CMK (cell line): ENCODE results near the gene HMGXB3.
"Not testable (repeated sequence)": the region's sequence is repeated elsewhere in the genome, so short reads cannot be mapped to it uniquely, and the experiment has no call there.

ENCODE experiments used
- DNase-seq: peaks from one replicate; pipeline ENCODE4 v3.0.0-alpha.2; 2010; ENCODE audit warnings: low read depth

Gene HMGXB3

DNA sequence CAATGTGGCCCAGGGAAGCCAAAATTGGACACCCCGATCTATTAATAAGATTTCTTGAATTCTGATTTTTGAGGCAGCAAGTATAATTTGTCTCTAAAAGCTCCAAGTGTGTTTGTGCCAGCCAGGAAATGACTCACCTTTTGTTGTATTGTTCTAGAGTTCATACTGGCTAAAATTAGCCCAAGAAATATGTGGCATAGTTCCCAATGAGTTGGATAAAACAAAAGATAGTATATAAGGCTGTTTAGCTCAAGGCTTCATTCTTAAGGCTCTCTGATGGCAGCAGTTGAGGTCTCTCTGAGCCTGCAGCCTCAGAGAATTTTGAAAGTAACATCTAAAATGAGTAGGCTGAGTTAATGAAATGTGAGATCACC is 21.6 kb downstream of the HMGXB3 start:
- no peak for DNase-seq

DNA sequence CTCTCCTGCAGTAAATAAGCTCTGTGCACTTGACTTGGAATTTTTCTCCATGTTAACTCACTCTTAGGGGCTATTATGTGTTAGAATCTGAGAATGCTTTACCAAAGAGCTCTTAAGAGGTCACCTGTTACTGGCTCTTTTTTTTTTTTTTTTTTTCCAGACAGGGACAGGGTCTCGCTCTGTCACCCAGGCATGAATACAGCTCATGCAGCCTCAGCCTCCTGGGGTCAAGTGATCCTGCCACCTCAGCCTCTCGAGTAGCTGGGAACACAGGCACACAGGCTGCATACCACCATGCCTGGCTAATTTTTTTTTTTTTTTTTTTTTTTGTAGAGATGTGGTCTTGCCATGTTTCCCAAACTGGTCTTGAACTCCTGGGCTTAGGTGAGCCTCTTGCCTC is 22.1 kb downstream of the HMGXB3 start:
- no peak for DNase-seq

DNA sequence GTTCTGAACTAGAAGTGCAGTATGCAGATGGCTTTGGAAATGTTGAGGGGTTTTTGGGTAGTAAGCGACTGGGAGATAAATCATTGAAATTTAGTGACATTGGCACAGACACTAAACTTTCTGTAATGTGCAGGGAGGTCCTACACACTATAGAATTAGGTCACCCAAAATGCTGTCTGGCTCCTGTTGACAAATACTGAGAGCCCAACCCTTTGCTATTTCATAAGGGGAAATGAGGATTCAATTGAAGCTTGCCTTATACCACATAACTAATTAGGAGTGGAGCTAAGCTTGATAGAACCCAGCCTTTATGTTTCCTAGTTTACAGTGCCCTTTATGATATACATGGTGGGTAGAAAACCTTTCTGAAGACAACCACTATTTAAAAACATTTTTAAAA is 22.6 kb downstream of the HMGXB3 start:
- no peak for DNase-seq

DNA sequence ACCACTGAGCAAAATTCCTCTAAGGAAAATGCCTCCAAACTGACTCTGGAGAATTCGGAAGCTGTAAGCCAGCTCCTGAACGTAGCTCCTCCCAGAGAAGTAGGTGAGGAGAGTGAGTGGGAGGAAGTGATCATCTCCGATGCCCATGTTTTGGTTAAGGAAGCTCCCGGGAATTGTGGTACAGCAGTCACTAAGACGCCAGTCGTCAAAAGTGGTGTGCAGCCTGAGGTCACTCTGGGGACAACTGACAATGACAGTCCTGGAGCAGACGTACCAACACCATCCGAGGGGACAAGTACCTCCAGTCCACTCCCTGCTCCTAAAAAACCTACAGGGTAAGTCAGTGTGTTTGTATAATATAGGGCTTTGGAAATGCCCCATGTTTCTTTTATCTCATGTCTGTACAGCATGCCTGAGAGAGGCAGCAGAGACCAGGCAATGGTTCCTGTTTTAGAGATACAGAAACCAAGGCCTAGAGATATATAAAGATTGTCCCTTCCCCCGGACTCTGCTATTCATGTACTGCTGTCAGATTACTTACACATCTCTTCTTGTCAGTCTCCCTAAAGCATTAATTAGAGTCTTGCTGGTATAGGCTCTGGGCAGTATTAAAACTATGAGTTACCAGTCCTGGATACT is 23.9 kb downstream of the HMGXB3 start:
- no peak for DNase-seq

DNA sequence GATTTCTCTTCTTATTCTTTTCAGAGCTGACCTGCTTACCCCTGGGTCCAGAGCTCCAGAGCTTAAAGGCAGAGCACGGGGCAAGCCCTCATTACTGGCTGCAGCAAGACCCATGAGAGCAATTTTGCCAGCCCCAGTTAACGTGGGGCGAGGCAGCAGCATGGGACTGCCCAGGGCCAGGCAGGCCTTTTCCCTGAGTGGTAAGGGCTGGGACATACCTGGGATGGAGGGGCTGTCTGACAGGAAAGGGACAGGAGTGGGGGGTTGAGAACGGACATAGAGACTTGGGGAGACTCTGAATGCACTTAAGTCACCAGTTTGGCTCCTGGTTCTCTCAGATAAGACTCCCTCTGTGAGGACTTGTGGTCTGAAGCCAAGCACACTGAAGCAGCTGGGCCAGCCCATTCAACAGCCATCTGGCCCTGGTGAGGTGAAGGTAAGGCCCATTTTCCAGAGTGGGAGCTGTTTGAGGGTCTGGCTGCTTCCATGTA is 26.2 kb downstream of the HMGXB3 start:
- peak; percentile 73 for DNase-seq

DNA sequence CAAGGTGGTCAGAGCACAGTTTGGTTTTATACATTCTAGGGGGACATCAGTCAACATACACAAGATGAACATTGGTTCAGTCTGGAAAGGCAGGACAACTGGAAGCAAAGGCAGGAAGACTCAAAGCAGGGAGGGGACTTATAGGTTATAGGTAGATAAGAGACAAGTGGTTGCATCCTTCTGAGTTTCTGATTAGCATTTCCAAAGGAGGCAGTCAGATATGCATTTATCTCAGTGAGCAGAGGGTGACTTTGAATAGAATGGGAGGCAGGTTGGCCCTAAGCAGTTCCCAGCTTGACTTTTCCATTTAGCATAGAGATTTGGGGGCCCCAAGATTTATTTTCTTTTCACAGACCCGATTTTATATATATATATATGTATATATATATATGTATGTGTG is 27.5 kb downstream of the HMGXB3 start:
- not testable (repeated sequence) for DNase-seq

DNA sequence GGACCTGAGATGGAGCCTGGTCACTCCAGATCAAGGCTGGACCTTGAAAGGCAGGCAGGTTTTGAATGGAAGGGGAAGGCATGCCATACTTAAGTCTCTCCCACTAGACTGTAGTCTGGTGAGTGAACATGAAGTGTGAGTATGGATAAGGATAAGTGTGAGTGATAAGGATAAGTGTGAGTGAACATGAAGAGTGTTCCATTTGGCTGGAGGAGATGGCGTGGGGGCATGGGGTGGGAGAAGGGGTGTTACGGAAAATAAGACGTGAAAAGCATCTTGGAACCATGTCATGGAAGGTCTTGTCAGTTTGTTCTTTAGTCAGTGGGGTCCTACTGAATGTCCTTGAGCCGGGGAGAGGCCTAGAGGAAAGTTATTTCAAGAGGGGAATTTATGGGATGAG is 32.8 kb downstream of the HMGXB3 start:
- no peak for DNase-seq

DNA sequence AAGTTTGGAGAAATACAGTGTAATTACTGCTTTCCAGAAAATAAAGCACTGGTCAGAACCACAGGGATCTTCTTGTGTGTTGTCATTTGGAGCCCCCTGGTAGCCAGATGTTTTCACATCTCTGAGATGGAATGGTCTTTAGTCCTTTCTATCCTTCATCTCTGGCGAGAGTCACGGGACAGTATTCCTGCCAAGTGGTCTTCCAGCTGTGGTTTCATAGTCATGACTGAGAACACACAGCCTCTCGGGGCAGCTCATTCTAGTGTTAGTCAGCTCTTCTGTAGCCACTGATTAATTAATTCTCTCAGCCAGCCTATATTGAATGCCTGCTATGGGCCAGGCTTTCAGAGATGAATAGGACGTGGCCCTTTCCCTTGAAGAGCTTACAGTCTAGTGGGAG is 34.1 kb downstream of the HMGXB3 start:
- DNase-seq = no peak

DNA sequence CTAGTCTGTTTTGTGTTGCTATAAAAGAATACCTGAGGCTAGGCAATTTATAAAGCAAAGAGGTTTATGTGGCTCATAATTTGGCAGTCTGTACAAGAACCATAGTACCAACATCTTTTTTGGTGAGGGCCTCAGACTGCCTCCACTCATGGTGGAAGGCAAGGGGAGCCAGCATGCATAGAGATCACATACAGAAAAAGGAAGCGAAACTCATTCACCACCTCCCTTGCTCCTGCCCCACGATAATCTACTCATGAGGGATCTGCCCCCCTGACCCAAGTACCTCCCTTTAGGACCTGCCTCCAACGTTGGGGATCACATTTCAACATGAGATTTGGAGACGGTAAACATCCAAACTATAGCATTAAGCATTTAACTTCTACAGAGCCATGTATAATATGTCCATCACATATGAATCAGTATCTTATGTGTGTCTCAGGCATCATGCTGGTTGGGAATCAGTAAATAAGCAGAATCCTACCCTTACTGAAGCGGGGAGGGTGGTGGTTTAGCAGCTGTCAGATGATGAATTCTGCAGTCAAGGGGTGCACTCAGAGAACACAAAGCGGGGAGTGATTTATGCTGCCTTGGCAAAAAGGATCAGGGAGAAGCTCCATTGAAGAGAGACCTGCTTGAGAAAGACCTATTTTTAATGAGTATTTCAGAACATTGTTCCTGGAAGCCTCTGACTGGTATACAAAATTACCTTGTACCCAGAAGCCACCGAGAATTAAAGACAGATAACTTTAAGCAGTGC is 34.8 kb downstream of the HMGXB3 start:
- no peak for DNase-seq

DNA sequence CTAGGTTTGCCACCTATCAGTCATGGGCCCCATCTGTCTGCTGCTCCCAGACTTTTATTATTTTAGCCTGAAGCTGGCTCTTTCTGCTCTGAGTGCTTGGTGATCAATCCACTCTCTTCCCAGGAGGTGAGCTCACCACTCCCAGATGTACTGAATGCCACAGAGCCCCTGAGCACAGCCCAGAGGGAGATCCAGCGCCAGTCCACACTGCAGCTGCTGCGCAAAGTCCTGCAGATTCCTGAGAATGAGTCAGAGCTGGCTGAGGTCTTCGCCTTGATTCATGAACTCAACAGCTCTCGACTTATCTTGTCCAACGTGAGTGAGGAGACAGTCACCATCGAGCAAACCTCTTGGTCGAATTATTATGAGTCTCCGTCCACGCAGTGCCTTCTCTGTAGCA is 36.0 kb downstream of the HMGXB3 start:
- no peak for DNase-seq

DNA sequence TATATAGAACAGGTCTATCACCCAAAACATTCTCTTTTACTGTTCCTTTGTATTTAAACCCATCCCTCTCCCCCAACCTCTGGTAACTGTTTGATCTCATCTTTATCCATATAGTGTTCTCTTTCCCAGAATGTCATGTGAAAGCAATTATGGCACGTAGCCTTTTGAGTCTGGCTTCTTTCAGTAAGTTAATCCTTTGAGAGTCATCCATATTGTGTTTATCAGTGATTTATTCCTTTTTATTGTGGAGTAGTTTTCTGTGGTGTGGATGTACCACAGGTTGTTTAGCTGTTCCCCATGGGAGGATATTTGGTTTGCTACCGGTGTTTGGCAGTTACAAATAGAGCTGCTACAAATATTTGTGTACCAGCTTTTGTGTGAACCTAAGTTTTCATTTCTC is 38.0 kb downstream of the HMGXB3 start:
- no peak for DNase-seq

DNA sequence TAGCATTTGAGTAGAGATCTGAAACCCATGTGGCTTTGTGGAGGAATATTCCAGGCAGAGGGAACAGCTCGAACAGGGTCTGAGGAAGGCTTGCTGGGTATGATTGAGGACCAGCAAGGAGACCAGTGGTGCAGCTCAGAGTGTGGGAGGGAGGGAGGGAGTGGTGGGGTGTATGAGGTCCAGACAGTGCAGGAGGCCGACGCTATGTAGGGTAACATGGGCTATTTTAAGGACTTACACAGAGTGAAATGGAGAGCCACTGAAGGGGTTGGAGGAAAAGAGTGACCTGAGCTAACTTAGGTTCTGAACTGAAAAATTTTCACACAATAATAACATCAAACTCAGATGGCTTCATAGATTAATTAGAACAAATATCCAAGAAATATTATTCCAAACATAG is 41.9 kb downstream of the HMGXB3 start:
- DNase-seq = no peak

DNA sequence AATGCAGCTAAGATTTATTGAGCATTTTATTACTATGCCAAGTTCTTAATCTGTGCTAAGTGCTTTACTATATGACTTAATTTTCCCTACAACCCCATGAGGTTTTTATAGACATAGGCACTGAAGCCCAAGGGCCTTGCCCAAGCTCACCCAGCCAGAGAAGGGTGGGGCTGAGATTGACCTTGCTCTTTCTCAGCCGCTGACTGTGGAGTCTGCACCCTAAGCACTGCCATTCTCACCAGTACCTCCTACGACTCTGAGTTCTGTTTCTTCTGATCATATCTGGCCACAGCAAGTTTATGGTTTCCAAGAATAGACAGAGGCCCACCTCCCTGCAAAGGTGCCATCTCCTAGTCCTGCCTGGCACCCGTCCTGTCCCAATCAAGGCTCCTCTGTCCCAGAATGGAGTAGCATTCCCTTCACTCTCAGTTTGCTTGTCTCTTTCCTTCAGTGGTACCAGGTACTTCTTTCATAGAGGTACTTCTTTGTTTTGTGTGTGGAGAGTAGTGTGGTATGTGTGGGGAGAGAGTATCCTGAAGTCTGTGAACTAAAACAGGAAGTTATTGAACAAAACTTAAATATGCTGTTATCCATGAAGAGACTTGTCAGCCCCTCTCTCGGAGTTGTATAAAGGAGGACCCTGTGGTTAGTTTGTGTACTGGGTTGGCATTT is 43.3 kb downstream of the HMGXB3 start:
- DNase-seq = no peak

DNA sequence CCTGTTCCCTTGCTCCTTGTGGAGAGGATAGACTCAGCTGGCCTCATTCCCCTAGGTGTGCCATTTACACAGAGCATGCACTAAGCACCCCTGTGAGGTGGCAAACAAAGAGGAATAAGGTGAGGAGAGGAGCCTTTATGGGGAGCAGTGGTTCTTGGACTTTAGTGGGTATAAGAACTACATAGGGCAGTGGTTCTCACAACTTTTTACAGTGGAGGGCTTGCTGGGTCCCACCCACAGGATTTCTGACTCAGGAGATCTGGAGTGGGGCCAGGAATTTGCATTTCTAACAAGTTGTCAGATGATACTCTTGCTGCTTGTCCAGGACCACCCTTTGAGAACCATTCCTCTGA is 43.8 kb downstream of the HMGXB3 start:
- DNase-seq = no peak

DNA sequence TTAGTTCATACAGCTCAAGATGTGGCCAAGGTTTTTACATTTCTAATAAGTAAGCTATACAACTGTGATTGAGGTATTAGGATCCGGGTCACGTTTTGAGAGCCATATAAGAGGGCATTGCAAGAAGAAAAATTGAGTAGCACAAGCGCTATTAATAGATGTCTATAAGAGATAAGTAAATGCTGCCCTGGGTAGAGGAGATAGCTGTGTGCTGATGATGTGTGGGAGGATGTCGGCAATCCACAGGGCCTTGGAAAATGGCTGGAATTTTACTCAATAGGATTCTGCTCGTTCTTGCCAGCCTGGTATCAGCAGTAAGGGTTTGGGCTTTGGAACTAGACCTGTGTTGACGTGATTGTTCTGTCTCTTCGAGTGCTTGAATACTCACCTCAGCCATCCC is 44.2 kb downstream of the HMGXB3 start:
- no peak for DNase-seq

DNA sequence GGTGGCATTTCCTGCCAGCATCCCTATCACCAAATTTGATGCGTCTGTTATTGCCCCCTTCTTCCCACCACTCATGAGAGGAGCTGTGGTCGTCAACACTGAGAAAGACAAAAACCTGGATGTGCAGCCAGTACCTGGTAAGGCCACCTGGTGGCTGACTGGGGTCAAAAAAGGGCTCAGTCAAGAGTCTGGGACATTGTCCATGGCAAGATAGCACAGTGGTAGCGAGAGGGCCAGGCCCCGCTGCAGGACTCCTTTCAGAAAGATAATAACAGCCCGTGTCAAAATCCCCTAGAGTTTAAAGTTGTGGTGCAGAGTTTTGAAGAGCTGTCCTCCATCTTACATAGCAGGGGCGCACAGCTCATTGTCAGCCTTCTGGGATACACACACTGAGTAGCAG is 45.0 kb downstream of the HMGXB3 start:
- DNase-seq = no peak

DNA sequence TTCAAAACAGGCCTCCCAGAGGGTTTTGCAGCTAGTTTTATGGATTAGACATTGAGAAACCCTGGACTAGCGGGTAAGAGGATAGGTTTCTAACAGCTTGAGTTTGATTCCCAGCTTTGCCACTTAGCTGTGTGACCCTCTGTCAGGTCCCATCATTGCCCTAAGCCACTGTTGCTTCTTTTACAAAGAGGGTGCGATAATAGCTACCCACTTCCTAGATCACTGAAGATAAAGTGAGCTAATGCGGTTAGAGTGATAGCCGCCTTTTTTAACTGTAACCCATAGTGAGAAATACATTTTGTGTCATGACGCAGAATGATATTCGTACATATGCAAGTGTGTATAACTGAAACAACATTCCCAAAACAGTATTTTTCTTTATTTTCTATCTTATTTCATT is 45.5 kb downstream of the HMGXB3 start:
- DNase-seq = no peak

DNA sequence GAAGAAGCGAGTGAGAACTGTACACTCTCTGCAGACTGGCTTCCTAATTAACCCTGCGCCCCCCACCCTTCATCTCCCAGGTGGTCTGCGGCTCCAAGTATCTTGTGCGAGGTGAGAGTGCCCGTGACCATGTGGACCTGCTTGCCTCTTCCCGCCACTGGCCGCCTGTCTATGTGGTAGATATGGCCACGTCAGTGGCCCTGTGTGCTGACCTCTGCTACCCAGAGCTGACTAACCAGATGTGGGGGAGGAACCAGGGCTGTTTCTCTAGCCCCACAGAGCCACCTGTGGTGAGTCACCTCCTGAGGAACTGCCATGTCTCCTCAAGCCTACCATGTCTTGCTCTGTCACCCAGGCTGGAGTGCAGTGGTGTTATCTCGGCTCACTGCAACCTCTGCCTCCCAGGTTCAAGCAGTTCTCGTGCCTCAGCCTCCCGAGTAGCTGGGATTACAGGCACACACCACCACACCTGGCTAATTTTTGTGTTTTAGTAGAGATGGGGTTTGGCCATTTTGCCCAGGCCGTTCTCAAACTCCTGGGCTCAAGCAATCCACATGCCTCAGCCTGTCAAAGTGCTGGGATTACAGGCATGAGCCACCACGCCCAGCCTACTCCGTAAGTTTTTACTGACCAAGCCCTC is 49.8 kb downstream of the HMGXB3 start:
- not testable (repeated sequence) for DNase-seq

DNA sequence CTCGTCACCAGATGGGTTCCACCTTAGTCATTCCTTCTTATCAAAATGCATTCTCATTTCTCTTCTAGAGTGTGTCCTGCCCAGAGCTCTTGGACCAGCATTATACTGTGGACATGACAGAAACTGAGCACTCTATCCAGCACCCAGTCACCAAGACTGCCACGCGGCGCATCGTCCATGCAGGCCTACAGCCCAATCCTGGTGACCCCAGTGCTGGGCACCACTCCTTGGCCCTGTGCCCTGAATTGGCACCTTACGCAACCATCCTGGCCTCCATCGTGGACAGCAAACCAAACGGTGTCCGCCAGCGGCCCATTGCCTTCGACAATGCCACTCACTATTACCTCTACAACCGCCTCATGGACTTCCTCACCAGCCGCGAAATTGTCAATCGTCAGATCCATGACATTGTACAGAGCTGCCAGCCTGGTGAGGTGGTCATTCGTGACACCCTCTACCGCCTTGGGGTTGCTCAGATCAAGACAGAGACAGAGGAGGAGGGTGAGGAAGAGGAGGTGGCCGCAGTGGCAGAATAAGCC is 51.2 kb downstream of the HMGXB3 start:
- no peak for DNase-seq

DNA sequence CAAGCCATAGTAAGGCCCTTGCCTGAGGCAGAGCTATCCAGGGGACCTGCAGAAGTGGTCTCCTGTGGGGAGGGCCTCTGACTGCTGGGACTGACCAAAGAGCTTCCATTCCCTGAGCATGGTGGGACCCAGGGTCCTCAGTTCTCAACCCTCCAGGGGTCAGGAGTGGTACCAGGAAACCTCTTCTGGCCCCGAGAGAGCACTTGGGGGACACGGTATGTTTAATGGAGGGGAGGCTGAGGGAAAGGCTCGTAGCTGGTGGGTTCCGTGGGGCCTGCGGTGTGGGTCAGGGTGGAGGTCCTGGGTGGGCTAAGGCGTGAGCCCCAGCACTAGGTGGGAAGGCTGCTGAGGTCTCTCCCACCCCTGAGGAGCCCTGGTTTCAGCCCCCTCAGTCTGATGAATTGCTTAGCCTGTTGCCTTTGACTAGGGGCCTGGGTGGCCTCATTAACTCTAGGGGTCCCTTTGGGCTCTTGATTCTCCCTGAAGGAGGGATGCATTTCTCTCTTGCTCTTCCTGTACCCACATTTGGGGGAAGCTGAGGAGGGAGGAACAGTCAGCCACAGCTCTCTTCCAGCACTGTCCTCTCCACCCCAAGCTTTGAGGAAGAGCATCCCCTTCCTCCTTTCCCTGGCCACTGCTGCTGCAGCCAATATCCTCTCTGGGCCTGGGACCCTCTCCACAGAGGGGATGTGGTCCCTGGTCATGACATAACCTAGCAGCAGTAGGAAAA is 51.9 kb downstream of the HMGXB3 start:
- DNase-seq = no peak

DNA sequence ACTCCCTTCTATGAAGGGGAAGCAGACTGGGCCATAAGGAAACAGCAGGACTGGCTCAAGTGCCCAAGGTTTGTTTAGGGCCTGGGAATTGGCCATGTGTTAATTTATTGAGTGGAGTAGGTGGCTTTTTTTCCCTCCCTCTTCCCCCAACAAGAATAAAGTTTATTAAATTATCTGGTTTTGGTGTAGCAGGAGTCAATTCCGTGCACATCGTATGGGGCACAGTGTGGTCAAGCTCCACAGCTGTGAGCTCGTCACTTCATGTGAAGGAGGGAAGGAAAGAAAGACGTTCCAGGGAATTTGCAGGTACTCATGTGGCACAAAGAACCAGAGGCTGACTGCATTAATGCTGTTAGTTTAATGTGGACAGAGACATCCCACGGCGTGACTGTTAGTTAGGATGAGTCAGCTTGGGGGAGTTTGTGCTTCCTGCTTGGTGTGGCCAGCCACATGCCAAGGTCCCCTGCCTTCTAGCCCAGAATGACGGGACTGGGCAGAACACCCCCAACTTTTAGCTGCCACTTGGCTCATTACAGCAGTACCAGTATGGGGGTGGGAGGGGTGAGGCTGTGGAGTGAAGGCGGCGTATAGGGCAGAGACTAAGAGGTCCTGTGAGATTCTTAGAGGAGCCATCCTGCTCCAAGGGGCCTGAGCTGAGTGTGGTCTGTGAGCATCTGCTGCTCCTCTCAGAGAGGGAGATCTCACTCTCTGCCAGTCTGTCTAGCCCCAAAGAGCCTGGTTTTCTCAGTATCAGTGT is 52.6 kb downstream of the HMGXB3 start:
- DNase-seq = no peak
